ENCODE results near the gene SLC17A5.

GRCh38 chr6:73560182-73560732 is 93.5 kb downstream of the SLC17A5 start:
- TF ChIP-seq CTCF (IDR thresholded peaks at IDR 0.05) (no peak), EZH2 (IDR thresholded peaks at IDR 0.05; ENCODE audit: borderline replicate concordance, insufficient read depth, low read depth, low read length, poor library complexity, severe bottlenecking) (no peak)
